HG03064 (cell line): Measurements from ENCODE around the gene PCGF5.
"Not testable (repeated sequence)": the region's sequence is repeated elsewhere in the genome, so short reads cannot be mapped to it uniquely, and the experiment has no call there.

Source experiments
- ATAC-seq: cut with Tn5 transposase; IDR thresholded peaks from one replicate; pipeline ENCODE4 v1.9.1; 2021; ENCODE audit warnings: low read depth; ENCODE audit not compliant: unreplicated experiment

PCGF5 gene

GRCh38 chr10:91220194-91220953 lies at the start of gene PCGF5:
Gene PCGF5 (plus strand): TSS chr10:91220663. CDS start chr10:91222872, 2,209 bp downstream.
- peak; percentile 94 for ATAC-seq

GRCh38 chr10:91171485-91171884 lies 49.0 kb upstream of the PCGF5 start:
- ATAC-seq, result no peak

GRCh38 chr10:91172348-91172747 lies 48.1 kb upstream of the PCGF5 start:
- no peak for ATAC-seq

GRCh38 chr10:91185239-91185875 lies 35.1 kb upstream of the PCGF5 start:
- ATAC-seq, result no peak

GRCh38 chr10:91187156-91187555 lies 33.3 kb upstream of the PCGF5 start:
- no peak for ATAC-seq

GRCh38 chr10:91188010-91188409 lies 32.5 kb upstream of the PCGF5 start:
- ATAC-seq, result not testable (repeated sequence)

GRCh38 chr10:91188889-91189288 lies 31.6 kb upstream of the PCGF5 start:
- ATAC-seq, result no peak

- no peak for ATAC-seq
These were observed 30.0 kb upstream of the PCGF5 start for GRCh38 chr10:91190388-91190870.

- ATAC-seq, result peak; percentile 66
These were observed 29.4 kb upstream of the PCGF5 start for GRCh38 chr10:91190876-91191583.

- ATAC-seq, result no peak
These were observed 28.9 kb upstream of the PCGF5 start for GRCh38 chr10:91191584-91191919.

GRCh38 chr10:91194497-91195179 lies 25.8 kb upstream of the PCGF5 start:
- no peak for ATAC-seq

- ATAC-seq, result no peak
These were observed 24.0 kb upstream of the PCGF5 start for GRCh38 chr10:91196268-91197048.

GRCh38 chr10:91197127-91197526 lies 23.3 kb upstream of the PCGF5 start:
- no peak for ATAC-seq

- peak; percentile 50 for ATAC-seq
These were observed 21.7 kb upstream of the PCGF5 start for GRCh38 chr10:91198781-91199180.

- no peak for ATAC-seq
These were observed 19.9 kb upstream of the PCGF5 start for GRCh38 chr10:91200314-91201212.

GRCh38 chr10:91201213-91201996 lies 19.1 kb upstream of the PCGF5 start:
- peak; percentile 43 for ATAC-seq

- no peak for ATAC-seq
These were observed 14.0 kb upstream of the PCGF5 start for GRCh38 chr10:91206427-91206826.

GRCh38 chr10:91206837-91207474 lies 13.5 kb upstream of the PCGF5 start:
- no peak for ATAC-seq
